Cardiac fibroblast (primary cell): ENCODE data around the gene KIN.

Experiments
- DNase-seq, 2 donors: peaks; one replicate each; pipeline versions ENCODE4 v3.0.0 to v3.0.0-alpha.2; 2010; ENCODE audit warnings: low read depth in 2 of 2
- H3K4me3 ChIP-seq, 2 donors: replicated peaks in 1 of 2; 1 replicate in 1 of 2; 2 replicates in 1 of 2; pipeline ENCODE4 v1.5.1; 2011; ENCODE audit warnings: low read depth in 2 of 2, low read length in 2 of 2, mild to moderate bottlenecking in 2 of 2, moderate library complexity in 1 of 2
- TF ChIP-seq, protein P1 (sequence below): IDR thresholded peaks from one replicate; pipeline ENCODE4 v1.5.1; 2011; ENCODE audit warnings: low read depth, mild to moderate bottlenecking, low read length, inconsistent platforms

The KIN gene

DNA sequence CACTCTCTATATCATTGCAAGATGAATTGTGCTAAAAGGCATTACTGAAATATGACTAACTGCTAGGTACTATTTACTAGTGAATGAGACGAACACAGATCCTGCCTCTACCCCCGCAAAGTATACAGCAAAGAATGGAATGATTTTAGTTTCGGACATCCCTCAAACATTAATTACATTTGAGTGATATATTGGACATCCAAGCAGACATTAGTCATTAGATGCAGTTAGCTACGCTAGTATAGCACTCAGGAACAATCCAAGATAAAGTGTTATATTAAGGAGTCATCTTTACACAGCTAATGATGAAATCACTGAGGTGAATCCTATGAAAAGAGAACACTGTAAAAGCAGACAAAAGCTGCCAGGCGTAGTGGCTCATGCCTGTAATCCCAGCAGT is 23.2 kb upstream of the KIN start:
- DNase-seq = no peak
- no peak overlapping the region for H3K4me3 ChIP-seq
- TF ChIP-seq, protein P1, sequence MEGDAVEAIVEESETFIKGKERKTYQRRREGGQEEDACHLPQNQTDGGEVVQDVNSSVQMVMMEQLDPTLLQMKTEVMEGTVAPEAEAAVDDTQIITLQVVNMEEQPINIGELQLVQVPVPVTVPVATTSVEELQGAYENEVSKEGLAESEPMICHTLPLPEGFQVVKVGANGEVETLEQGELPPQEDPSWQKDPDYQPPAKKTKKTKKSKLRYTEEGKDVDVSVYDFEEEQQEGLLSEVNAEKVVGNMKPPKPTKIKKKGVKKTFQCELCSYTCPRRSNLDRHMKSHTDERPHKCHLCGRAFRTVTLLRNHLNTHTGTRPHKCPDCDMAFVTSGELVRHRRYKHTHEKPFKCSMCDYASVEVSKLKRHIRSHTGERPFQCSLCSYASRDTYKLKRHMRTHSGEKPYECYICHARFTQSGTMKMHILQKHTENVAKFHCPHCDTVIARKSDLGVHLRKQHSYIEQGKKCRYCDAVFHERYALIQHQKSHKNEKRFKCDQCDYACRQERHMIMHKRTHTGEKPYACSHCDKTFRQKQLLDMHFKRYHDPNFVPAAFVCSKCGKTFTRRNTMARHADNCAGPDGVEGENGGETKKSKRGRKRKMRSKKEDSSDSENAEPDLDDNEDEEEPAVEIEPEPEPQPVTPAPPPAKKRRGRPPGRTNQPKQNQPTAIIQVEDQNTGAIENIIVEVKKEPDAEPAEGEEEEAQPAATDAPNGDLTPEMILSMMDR = no peak

DNA sequence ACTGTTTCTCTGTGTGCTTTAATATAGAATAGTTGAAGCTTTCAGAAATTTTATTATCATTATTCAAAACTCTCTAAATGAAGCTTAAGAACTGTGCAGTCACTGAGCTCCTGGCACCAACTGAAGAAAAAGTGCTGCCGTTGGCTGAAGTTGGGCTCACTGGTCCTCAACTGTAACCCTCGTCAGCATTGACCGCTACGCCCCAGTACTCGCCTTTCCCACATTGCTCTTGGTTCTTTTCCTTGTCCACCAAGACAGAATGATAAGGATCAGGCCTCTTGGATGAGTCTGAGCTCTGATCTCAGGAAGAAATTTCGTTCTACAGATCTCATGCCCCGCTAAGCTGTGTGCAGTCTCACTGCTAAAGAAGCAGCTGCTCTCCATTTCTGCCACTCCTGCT is 22.6 kb upstream of the KIN start:
- TF ChIP-seq, protein P1 = no peak
- no peak for DNase-seq
- H3K4me3 ChIP-seq = no peak overlapping the region

DNA sequence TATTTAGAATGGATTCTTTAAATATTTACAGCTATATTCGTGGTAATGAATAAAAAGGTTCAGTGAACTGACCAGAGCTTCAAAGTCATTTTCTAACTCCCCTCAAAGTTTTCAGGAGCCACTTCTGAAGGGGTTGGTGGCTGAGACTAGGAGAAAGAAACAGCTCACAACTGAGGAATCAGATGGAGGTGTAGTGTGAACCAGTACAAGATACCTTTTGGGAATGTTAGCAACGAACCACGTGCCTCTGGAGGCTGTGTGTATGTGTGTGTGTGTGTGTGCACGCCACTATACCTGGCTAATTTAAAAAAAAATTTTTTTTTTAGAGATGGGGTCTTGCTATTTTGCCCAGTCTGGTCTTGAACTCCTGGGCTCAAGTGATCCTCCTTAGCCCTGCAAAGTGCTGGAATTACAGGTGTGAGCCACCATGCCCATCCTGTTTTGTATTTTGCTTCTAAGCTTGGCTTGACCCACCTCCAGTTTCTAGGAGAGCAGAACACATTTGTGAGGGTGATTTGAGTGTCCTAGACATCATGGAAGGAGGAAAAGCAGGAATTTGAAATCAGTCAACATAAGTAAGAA is 21.0 kb upstream of the KIN start:
- TF ChIP-seq, protein P1 = no peak
- H3K4me3 ChIP-seq = no peak overlapping the region
- DNase-seq = no peak

DNA sequence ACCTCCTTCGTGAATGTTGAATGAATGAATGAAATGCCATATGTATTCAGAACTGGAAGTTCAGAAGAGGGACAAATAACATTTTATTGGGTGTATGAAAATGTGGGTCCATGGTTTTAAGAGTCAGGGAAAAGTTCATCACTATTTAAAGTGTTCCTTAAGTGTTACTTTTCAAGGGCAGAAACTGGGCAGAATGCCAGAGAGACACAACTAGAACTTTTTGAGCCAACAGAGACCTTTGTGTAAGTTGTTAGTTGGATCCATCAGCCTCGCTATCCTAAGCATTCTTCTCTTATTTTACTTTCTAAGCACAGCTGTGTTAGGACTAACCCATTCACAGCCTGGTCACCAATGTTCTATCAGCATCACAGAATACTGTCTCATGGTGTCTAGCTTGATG is 16.9 kb upstream of the KIN start:
- DNase-seq = no peak
- TF ChIP-seq, protein P1 = no peak
- H3K4me3 ChIP-seq = no peak overlapping the region

DNA sequence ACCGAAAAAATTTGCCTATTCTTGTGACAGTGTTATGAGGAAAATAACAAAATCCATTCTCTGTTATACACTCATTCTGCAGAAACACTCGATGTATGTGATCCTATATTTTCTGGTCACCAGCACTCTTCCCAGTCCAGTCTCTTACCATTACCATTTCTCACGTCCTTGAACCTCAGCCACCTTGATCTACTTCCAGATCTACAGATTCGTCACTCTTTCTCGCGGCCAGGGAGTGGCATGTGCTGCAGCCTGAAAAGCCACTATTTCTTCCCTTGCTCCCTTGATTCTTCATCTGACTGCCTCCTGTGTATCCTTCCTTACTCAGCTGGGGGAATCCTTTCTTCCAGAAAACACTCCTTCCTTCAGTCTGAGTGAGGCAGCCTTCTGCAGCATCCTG is 16.4 kb upstream of the KIN start:
- no peak for DNase-seq
- TF ChIP-seq, protein P1 = no peak
- no peak overlapping the region for H3K4me3 ChIP-seq

DNA sequence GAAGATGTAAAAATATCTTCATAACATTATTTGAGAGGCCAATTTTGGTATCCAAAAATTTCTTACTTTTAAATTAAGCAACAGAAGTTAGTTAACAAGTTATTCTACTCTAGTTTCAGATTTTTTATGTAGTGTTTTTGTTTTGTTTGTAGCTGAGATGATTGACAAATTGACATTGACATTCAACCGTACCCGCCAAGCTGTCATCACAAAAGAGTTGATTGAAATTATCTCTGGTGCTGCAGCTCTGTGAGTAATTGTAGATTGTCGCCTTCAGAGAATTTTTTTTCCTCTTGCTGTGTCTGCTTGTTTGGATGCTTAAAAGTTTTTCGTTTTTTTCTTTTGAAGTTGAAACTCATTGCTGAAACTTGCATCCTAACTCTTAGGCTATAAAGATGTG is 14.8 kb upstream of the KIN start:
- DNase-seq = no peak
- TF ChIP-seq, protein P1 = no peak
- H3K4me3 ChIP-seq = no peak overlapping the region

DNA sequence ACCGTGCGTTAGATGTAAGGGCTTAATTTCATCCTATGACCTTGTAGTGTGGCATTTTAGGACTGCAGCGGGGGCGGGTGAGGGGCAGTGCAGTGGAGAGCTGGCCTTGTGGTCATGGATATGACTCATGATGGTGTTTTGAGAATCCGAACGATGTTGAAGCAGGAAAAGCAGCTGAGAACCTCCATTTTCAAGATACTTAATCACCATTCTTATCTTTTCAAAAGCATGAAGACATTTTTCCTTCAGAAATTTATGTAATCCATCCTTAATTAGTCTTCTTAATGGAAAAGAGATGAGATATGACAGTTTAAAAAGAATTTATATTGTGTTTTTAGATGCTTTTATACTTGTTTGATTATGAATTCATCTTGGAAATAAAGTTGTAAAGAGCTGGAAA is 9.8 kb upstream of the KIN start:
- peak; percentile 89 to 94 for DNase-seq
- H3K4me3 ChIP-seq = no peak overlapping the region
- TF ChIP-seq, protein P1 = no peak
